ENCODE results near the gene RAB39B. TPM values are rescaled to one million over a fixed set of nuclear protein-coding genes. Genes with fewer than 3 reads are reported as not detected.

Gene RAB39B
- total RNA-seq, 1 experiment from 2014 or later: 2.0 TPM

DNA sequence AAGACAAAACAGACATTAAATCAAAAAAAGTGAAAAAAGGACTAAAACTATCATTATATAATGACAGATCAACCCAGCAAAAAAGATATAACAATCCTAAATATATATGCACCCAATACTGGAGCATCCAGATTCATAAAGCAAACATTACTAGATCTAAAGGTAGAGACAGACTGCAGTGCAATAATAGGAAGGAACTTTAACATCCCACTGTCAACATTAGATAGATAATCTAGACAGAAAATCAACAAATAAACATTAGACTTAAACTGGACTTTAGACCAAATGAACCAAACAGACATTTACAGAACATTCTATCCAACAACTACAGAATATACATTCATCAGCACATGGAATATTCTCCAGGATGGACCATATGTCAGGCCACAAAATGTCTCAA is 29.5 kb upstream of the RAB39B start:
- ATAC-seq (no peak), DNase-seq (ENCODE audit: low read depth, low spot score) (no peak)
- Histone ChIP-seq H3K4me1 (ENCODE audit: control insufficient read depth, insufficient read depth, low read length) (no peaks in the 10 kb centered on the region), H3K27me3 (ENCODE audit: control insufficient read depth, insufficient read depth, low read length) (no peaks in the 10 kb centered on the region; the same call in 1 of the 2 replicates), H3K36me3 (ENCODE audit: control insufficient read depth, insufficient read depth, low read length) (no peaks in the 10 kb centered on the region), H3K9me3 (ENCODE audit: control insufficient read depth, insufficient read depth, low read depth, low read length) (no peaks in the 10 kb centered on the region), H3K4me3 (ENCODE audit: low read depth in 2 of 2, low read length in 2 of 2) (no peak overlapping the region), H3K27ac (ENCODE audit: low read length) (no peak overlapping the region)
- no TSS peak for BruUV-seq (replicated peaks)
- intact Hi-C loops (cut with micrococcal nuclease; ENCODE audit: unreplicated experiment) (no loop called here), in situ Hi-C loops (cut with HindIII; ENCODE audit: low pct_unique_long_range_greater_than_20kb, low sequenced_read_pairs) (no loop called here)
- CTCF ChIA-PET: no interaction called here
- POLR2A ChIA-PET: no interaction called here
- no peak for TF ChIP-seq POLR2AphosphoS5 (IDR thresholded peaks at IDR 0.05; ENCODE audit: low read depth, low read length)
- TF ChIP-seq TCF7L2 (IDR thresholded peaks at IDR 0.05; ENCODE audit: low read depth, low read length): no peak
- TF ChIP-seq SIN3A (IDR thresholded peaks at IDR 0.05; ENCODE audit: borderline replicate concordance, insufficient read depth, low read depth, low read length): no peak
- TF ChIP-seq, protein P1, sequence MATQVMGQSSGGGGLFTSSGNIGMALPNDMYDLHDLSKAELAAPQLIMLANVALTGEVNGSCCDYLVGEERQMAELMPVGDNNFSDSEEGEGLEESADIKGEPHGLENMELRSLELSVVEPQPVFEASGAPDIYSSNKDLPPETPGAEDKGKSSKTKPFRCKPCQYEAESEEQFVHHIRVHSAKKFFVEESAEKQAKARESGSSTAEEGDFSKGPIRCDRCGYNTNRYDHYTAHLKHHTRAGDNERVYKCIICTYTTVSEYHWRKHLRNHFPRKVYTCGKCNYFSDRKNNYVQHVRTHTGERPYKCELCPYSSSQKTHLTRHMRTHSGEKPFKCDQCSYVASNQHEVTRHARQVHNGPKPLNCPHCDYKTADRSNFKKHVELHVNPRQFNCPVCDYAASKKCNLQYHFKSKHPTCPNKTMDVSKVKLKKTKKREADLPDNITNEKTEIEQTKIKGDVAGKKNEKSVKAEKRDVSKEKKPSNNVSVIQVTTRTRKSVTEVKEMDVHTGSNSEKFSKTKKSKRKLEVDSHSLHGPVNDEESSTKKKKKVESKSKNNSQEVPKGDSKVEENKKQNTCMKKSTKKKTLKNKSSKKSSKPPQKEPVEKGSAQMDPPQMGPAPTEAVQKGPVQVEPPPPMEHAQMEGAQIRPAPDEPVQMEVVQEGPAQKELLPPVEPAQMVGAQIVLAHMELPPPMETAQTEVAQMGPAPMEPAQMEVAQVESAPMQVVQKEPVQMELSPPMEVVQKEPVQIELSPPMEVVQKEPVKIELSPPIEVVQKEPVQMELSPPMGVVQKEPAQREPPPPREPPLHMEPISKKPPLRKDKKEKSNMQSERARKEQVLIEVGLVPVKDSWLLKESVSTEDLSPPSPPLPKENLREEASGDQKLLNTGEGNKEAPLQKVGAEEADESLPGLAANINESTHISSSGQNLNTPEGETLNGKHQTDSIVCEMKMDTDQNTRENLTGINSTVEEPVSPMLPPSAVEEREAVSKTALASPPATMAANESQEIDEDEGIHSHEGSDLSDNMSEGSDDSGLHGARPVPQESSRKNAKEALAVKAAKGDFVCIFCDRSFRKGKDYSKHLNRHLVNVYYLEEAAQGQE (IDR thresholded peaks at IDR 0.05; ENCODE audit: insufficient read depth in 1 of 2, low read depth in 2 of 2, low read length in 1 of 2): no peak
- TF ChIP-seq, protein P2, sequence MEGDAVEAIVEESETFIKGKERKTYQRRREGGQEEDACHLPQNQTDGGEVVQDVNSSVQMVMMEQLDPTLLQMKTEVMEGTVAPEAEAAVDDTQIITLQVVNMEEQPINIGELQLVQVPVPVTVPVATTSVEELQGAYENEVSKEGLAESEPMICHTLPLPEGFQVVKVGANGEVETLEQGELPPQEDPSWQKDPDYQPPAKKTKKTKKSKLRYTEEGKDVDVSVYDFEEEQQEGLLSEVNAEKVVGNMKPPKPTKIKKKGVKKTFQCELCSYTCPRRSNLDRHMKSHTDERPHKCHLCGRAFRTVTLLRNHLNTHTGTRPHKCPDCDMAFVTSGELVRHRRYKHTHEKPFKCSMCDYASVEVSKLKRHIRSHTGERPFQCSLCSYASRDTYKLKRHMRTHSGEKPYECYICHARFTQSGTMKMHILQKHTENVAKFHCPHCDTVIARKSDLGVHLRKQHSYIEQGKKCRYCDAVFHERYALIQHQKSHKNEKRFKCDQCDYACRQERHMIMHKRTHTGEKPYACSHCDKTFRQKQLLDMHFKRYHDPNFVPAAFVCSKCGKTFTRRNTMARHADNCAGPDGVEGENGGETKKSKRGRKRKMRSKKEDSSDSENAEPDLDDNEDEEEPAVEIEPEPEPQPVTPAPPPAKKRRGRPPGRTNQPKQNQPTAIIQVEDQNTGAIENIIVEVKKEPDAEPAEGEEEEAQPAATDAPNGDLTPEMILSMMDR (IDR thresholded peaks at IDR 0.05): no peak

- H3K4me3 ChIP-seq (ENCODE audit: low read depth in 2 of 2, low read length in 2 of 2): no peak overlapping the region
- H3K27ac ChIP-seq (ENCODE audit: low read length): no peak overlapping the region
- no peak for ATAC-seq
- intact Hi-C loops (cut with micrococcal nuclease; ENCODE audit: unreplicated experiment) (no loop called here), in situ Hi-C loops (cut with HindIII; ENCODE audit: low pct_unique_long_range_greater_than_20kb, low sequenced_read_pairs) (no loop called here)
- POLR2A ChIA-PET: no interaction called here
- BruUV-seq (replicated peaks): no TSS peak
- 0 out of 2 replicates have a peak, but pooled peaks cover 2% of the 10 kb centered on the region for H3K27me3 ChIP-seq (ENCODE audit: control insufficient read depth, insufficient read depth, low read length)
- H3K36me3 ChIP-seq (ENCODE audit: control insufficient read depth, insufficient read depth, low read length): no peaks in the 10 kb centered on the region
- CTCF ChIA-PET: no interaction called here
- H3K4me1 ChIP-seq (ENCODE audit: control insufficient read depth, insufficient read depth, low read length): no peaks in the 10 kb centered on the region
- no peaks in the 10 kb centered on the region for H3K9me3 ChIP-seq (ENCODE audit: control insufficient read depth, insufficient read depth, low read depth, low read length)
- DNase-seq (ENCODE audit: low read depth, low spot score): no peak
- TF ChIP-seq, protein P2 (IDR thresholded peaks at IDR 0.05): no peak
- TF ChIP-seq, protein P1 (IDR thresholded peaks at IDR 0.05; ENCODE audit: insufficient read depth in 1 of 2, low read depth in 2 of 2, low read length in 1 of 2): no peak
- TF ChIP-seq TCF7L2 (IDR thresholded peaks at IDR 0.05; ENCODE audit: low read depth, low read length) (no peak), SIN3A (IDR thresholded peaks at IDR 0.05; ENCODE audit: borderline replicate concordance, insufficient read depth, low read depth, low read length) (no peak), POLR2AphosphoS5 (IDR thresholded peaks at IDR 0.05; ENCODE audit: low read depth, low read length) (no peak)
These were observed 15.6 kb upstream of the RAB39B start for GRCh38 chrX:155279873-155280272.

Measured in Panc1 (cell line).